GM18867 (cell line): ENCODE measurements around the gene ZNF341.
"Not testable (repeated sequence)": the region's sequence is repeated elsewhere in the genome, so short reads cannot be mapped to it uniquely, and the experiment has no call there.

Experiments
- ATAC-seq: cut with Tn5 transposase; IDR thresholded peaks from one replicate; pipeline ENCODE4 v1.9.1; 2021; ENCODE audit warnings: mild to moderate bottlenecking, moderate library complexity; ENCODE audit not compliant: unreplicated experiment

The ZNF341 gene

DNA sequence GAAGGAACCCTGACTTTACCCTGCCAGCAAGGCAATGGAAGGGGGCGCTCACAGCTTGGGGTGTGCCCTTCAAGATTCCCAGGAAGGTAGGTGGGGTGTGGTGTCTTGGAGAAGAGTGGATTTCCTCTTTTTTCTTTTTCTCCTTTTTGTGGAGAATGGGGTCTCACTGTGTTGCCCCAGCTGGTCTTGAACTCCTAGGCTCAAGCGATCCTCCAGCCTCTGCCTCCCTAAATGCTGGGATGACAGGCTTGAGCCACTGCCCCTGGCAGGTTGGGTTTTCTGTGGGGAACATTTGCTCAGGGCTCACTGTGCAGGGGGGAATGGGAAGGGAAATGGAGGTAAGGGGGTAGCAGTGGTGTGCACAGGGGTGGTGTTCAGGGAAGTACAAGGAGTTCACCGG lies 4.0 kb upstream of the ZNF341 start:
- no peak for ATAC-seq

- ATAC-seq = no peak
Observed at GRCh38 chr20:33728463-33728862, 3.3 kb upstream of the ZNF341 start.

- no peak for ATAC-seq
Observed at GRCh38 chr20:33729101-33729500, 2.7 kb upstream of the ZNF341 start.

- ATAC-seq = no peak
Observed at GRCh38 chr20:33730946-33731692, 677 bp upstream of the ZNF341 start.

DNA sequence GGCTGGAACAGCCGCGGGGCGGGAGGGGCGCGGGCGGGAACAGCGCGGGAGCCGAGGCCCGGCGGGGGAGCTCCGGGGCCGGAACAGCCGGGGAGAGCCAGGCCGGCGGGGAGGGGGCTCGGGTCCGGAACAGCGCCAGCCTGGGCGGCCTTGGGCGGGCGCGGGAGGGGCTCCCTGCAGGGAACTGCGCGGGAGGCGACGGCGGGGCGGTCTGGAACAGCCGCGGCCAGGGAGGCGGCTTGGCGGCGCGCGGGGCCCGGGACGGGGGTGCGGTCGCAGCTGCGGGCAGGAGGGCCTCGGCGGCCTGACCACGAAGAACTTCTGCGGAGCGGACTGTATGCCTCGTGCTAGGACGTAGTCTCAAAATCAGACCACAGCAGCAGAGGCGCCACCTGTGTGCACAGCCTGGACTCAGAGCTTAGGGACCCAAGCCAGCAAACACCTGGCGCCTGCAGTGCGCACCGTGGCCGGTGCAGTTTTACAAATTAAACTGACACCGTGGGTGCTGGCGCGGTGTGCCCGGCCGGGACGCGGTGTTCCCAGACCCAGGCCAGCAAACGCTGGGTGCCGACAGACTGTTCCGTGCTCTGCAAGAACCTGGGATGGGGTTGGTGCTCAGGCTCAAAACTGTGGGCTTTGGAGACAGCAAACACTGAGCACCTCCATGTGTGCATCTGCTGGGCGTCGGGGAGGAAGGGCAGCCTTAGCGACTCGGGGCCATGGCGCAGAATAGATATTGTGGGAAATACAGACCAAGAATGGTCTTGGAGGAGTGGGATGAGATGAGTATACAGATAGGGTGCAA lies 572 bp downstream of the ZNF341 start:
- peak; percentile 56 for ATAC-seq

DNA sequence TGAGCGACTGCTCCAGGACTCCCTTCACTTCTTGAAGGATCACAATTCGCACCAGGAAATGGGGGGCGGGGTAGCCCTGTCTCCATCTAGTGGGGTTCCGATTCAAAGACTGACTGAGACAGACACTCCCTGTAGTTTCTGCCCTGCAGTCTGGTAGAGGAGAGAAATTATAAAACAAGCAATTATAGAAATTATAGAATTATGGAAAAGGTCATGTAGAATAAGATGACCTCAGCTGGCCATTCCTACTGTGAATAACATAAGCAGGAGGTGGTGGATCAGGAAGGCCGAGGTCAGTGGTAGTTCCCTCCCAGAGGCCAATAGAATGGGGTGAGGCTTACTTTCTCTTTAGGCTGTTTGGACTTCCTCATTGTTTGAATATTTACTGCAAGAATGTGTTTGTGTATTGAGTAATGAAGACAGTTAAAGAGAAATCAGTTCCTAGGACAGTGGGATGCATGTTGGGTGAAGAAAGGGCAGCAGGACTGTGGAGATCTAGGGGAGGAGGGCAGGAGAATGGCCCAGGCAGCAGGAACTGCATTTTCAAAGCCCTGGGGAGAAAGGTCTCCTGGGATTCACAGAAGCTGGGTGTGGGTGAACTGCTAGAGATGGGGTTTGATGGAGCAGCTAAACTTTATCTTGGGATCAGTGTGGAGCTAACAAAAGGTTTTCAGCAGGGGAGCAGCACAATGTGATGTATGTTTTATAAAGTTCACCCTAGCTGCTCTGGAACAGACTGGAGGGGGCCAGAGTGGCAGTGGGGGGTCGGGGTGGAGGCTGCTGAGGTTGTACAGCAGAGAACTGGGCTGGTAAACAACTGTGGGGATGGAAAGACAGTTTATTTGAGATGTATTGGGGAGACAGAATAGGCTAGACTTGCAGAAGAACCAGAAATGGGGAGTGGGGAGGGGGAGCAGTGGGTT lies 2.1 kb downstream of the ZNF341 start:
- no peak for ATAC-seq

DNA sequence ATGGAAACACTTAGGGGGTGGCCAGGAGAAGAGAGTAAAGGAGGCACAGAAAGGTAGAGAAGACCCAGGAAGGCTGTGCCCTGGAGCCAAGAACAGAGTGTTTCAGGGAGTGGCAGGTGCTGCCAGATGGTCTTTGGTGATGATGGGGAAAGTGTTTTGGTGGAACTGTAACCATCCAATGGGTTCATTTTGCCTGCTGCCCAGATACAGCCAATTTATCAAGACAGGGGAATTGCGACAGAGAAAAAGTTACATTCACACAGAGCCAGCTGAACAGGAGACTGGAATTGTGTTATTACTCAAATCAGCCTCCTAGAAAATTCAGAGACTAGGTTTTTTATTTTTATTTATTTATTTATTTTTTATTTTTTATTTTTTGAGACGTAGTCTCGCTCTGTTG lies 5.2 kb downstream of the ZNF341 start:
- no peak for ATAC-seq

- ATAC-seq = no peak
Observed at GRCh38 chr20:33739493-33739892, 7.7 kb downstream of the ZNF341 start.

DNA sequence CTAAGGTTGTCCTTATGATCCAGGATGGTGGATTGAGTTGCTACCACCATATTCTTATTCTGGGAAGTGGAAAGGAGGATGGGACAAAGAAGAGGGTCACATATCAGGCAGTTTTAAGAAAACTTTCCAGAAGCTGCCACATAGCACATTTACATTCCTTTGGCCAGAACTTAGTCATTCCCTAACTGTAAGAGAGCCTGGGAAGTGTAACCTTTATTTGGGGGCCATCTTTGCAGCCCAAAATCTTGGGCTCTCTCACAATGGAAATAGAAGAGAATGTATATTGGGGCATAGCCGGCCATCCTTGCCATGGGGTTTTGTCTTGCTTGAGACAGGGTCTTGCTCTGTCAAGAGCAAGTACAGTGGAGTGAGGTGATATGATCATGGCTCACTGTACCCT lies 8.4 kb downstream of the ZNF341 start:
- no peak for ATAC-seq

- no peak for ATAC-seq
Observed at GRCh38 chr20:33744181-33744580, 12.4 kb downstream of the ZNF341 start.

DNA sequence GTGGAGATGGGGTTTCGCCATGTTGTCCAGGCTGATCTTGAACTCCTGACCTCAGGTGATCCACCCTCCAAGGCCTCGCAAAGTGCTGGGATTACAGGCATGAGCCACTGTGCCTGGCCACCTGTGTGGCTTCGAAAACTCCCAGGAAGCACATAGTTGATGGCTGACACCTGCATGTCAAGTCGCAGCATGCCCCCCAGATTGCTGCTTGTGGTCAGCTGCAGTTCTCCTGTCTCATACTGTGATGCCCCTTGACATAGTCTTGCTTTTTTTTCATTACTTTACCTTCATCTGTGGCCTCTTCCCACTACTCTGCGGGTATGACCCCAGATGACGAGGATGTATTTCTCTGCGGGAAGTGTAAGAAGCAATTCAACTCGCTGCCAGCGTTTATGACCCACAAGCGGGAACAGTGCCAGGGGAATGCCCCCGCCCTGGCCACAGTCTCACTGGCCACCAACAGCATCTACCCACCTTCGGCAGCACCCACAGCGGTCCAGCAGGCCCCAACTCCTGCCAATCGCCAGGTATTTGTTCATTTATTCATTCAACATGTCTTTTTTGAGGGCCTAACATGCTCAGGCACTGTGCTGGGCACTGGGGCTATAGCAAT lies 13.1 kb downstream of the ZNF341 start:
- no peak for ATAC-seq

DNA sequence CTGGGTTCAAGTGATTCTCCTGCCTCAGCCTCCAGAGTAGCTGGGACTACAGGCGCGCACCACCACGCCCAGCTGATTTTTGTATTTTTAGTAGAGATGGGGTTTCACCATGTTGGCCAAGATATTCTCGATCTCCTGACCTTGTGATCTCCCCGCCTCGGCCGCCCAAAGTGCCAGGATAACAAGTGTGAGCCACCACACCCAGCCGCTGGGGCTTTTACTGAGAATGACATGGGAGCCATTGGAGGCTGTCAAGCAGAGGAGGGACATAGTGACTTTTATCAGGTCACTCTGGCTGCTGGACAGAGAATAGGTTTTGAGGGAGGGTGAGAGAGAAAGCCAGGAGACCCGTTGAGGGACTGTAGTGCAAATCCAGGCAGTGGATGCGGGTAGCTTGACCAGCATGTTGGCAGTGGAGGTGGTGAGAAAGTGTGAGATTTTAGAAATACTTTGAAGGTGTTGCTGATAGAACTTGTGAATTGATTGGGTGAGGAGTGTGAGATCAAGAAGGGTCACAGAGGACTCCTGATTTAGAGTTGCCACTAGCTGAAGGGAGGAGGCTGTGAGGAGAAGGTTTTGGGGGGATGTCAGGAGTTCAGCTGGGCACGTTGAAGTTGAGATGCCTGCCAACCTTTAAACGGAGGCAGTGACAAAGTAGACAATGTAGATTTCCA lies 14.7 kb downstream of the ZNF341 start:
- ATAC-seq = no peak

GRCh38 chr20:33751775-33752174 lies 20.0 kb downstream of the ZNF341 start:
- ATAC-seq = no peak

- no peak for ATAC-seq
Observed at GRCh38 chr20:33753143-33753542, 21.3 kb downstream of the ZNF341 start.

DNA sequence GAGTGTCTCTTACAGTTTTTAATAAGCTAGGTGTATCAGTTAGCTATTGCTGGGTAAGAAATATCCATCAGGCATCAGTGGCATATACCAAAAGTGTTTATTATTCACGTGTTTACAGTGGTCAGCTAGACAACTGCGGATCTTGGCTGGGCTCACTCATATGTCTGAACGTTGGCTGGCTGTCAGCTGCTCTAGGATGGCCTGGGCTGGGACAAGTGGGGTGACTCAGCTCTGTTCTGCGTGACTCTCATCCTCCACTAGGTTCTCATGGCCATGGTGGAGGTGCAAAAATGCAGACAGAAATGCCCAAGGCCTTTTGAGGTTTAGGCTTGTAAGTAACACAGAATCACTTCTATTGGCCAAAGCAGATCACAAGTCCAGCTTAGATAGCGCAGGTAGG lies 22.0 kb downstream of the ZNF341 start:
- no peak for ATAC-seq

- ATAC-seq = not testable (repeated sequence)
Observed at GRCh38 chr20:33755936-33756490, 24.2 kb downstream of the ZNF341 start.

DNA sequence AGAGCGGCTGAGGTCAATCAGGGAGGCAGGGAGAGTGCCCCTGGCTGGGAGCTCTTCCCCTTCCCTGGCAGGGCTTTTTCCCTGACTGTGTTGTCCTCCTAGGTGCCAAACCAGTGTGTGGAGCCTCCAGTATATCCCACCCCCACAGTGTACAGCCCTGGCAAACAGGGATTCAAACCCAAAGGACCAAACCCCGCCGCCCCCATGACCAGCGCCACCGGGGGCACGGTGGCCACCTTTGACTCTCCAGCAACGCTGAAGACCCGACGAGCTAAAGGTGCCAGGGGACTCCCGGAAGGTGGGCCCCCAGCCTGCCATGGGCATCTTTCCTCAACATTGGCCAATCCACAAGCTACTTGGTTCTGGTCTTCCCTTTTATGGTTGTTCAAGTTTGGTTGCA lies 25.2 kb downstream of the ZNF341 start:
- ATAC-seq = no peak

GRCh38 chr20:33757458-33757857 lies 25.7 kb downstream of the ZNF341 start:
- no peak for ATAC-seq

DNA sequence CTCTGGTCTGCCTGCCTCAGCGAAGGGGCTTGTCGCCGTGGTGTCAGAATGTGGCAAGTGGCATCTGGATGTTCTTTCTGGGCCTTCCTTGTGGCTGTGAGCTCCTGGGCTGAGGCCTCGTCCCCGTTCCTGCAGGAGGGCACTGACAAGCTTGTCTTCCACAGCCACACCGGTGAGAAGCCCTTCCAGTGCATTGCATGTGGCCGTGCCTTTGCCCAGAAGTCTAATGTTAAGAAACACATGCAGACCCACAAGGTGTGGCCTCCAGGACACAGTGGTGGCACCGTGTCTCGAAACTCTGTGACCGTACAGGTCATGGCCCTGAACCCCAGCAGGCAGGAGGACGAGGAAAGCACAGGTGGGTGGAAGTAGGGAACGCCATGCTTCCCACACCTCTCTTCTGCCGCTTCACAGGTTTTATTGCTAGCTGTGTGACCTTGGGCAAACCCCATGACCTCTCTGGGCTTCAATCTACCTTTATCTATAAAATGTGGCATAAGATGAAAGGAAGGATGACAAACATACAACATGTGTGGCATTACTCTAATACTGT lies 30.0 kb downstream of the ZNF341 start:
- no peak for ATAC-seq

DNA sequence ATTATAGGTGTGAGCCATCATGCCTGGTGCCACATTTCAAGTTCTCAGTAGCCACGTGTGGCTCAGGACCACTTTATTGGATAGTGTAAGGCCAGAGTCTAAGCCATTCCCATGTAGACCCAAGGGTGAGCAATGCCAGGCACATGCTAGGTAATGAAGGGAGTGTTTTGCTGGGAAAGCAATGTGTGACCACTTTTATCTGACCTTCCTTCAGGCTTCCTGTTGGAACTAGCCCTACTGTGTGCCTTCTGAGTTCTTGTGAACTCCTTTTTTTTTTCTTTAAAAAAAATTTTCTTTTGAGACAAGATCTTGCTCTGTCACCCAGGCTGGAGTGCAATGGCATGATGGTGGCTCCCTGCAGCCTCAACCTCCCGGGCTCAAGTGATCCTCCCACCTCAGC lies 33.3 kb downstream of the ZNF341 start:
- no peak for ATAC-seq
